ENCODE results near the gene ZNF253. TPM values are rescaled to one million over a fixed set of nuclear protein-coding genes. Genes with fewer than 3 reads are reported as not detected.

ZNF253 gene
- total and polyA plus RNA-seq, 2 of the 8 experiments (the other 6 are each of a cell fraction or from before 2014, with no cell fraction given), result 8.3 to 64.0 TPM

DNA sequence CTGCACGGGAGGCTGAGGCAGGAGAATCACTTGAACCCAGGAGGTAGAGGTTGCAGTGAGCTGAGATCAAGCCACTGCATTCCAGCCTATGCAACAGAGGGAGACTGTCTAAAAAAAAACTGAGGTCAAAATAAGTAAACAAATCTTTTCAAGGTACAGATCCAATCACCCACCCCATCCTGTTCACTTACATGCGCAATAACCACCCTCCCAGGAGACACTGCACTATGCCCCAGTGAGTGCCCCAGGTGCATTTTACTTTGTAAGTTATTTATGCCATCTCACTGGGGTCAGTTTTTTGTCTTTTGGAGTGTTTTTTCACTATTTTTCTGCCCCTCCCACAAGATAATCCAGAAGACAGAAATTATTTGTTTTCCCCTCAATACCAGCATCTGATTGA is 6.9 kb upstream of the ZNF253 start:
- Histone ChIP-seq H2BK120ac (replicated peaks; ENCODE audit: low read depth, low read length) (no peak overlapping the region), H3K4me1 (replicated peaks in 1 of 4; ENCODE audit: control insufficient read depth in 3 of 4, insufficient read depth in 4 of 4, low read length in 3 of 4) (peaks cover 0 to 2% (median 0%) of the 10 kb centered on the region in 4 experiments; a peak in 3 of 7 replicates), H3K36me3 (ENCODE audit: control insufficient read depth in 2 of 4, insufficient read depth in 4 of 4, low read length in 3 of 4) (peaks cover 0 to 29% (median 4%) of the 10 kb centered on the region in 4 experiments; a peak in 7 of 8 replicates), H2BK5ac (ENCODE audit: low read depth, low read length) (no peak overlapping the region), H3K23ac (ENCODE audit: insufficient read length) (no peak overlapping the region), H2BK12ac (ENCODE audit: low read depth, low read length) (no peak overlapping the region), H2AFZ (ENCODE audit: low read length) (no peak overlapping the region), H3K18ac (ENCODE audit: extremely low read depth, low read length) (no peak overlapping the region), H3K4ac (replicated peaks; ENCODE audit: insufficient read length, low read depth, low read length) (no peak overlapping the region), H4K20me1 (replicated peaks in 1 of 2; ENCODE audit: control insufficient read depth in 1 of 2, insufficient read depth in 2 of 2, low read length in 2 of 2) (peaks cover 0 to 2% of the 10 kb centered on the region in 2 experiments), H3K27me3 (replicated peaks in 1 of 4; ENCODE audit: control insufficient read depth in 3 of 4, extremely low read depth in 1 of 4, insufficient read depth in 3 of 4, low read length in 3 of 4) (no peaks in the 10 kb centered on the region), H3K79me1 (ENCODE audit: low read depth, low read length) (no peaks in the 10 kb centered on the region), H3K9me3 (ENCODE audit: insufficient read depth in 2 of 2, low read depth in 1 of 2, low read length in 1 of 2) (no peaks in the 10 kb centered on the region), H3K4me2 (ENCODE audit: insufficient read depth in 1 of 2, low read depth in 2 of 2, low read length in 2 of 2) (no peak overlapping the region; a peak in 1 of 4 replicates), H4K91ac (replicated peaks; ENCODE audit: insufficient read length, low read length) (no peak overlapping the region), H2AK5ac (ENCODE audit: low read depth, low read length) (no peak overlapping the region), H2BK20ac (ENCODE audit: low read length) (no peak overlapping the region), H3K79me2 (ENCODE audit: control insufficient read depth in 1 of 2, insufficient read depth in 2 of 2, low read length in 2 of 2) (peaks cover 0 to 52% of the 10 kb centered on the region in 2 experiments; a peak in 3 of 4 replicates), H3K4me3 (ENCODE audit: extremely low read depth in 1 of 4, insufficient read depth in 2 of 4, low read depth in 3 of 4, low read length in 4 of 4) (no peak overlapping the region), H2BK15ac (ENCODE audit: low read length) (no peak overlapping the region), H3K56ac (replicated peaks; ENCODE audit: insufficient read length, low read depth, low read length) (no peak overlapping the region), H3K9ac (replicated peaks in 1 of 4; ENCODE audit: extremely low read depth in 1 of 4, low read depth in 3 of 4, low read length in 3 of 4) (no peak overlapping the region), H3K27ac (ENCODE audit: low read depth, low read length) (no peak overlapping the region), H3K23me2 (ENCODE audit: low read depth, low read length) (no peaks in the 10 kb centered on the region; the same call in 1 of the 2 replicates), H4K5ac (ENCODE audit: insufficient read length, low read depth, low read length) (no peak overlapping the region), H3K14ac (ENCODE audit: insufficient read length) (no peak overlapping the region), H4K8ac (ENCODE audit: extremely low read depth, insufficient read depth, low read length) (no peak overlapping the region)
- no peak for FAIRE-seq
- POLR2A ChIA-PET (ENCODE audit: partially characterized antibody), result interaction anchor here (1.2 to 8.5 kb wide), 4 partner anchors 12 to 44 kb away, joined by 3 to 40 read pairs (median 14); partner anchors contain the start of genes ZNF506 and ZNF93
- DNase-seq (ENCODE audit: low read depth in 1 of 2, low spot score in 2 of 2), result no peak
- 96% methylated on average over 2 of the region's 2 CpGs; no CpG with 5 or more reads in 1 of the 2 experiments for WGBS, 2 experiments (ENCODE audit: extremely low coverage in 1 of 2, insufficient coverage in 1 of 2, insufficient read length in 1 of 2, insufficient replicate concordance in 2 of 2, low coverage in 1 of 2, low lambda C conversion rate in 2 of 2, missing lambda C conversion rate in 1 of 2)
- CTCF ChIA-PET (ENCODE audit: partially characterized antibody), result no interaction called here

All from H1 (cell line).